ENCODE results near the gene CDC14C. TPM values are rescaled to one million over a fixed set of nuclear protein-coding genes. Genes with fewer than 3 reads are reported as not detected.

Gene CDC14C
- total RNA-seq, 3 donors from 2014 or later: not detected

DNA sequence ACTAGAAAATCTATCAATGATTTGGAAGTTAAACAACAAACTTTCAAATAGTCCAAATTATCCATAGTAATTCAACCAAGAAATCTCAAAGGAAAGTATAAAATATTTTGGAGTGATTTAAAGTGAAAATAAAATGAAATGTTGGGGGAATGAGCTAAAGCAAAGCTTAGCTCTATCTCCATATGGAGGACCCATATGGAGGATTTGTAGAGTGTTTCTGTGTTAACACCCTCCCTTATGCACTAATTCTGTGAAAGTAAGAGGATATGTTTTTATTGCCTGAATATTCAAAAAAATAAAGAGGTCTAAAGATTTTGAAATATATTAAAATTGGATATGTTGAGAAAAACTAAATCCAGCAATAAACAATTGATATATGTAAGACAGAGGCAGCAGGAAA, 31.6 kb downstream of the CDC14C start:
- H3K9me3 ChIP-seq: no peaks in the 10 kb centered on the region
- no peaks in the 10 kb centered on the region for H3K36me3 ChIP-seq
- no peak for DNase-seq (ENCODE audit: low spot score in 2 of 2)
- no peaks in the 10 kb centered on the region for H3K27me3 ChIP-seq
- TF ChIP-seq POLR2A (IDR thresholded peaks at IDR 0.05) (no peak), POLR2AphosphoS5 (IDR thresholded peaks at IDR 0.05) (no peak)
- TF ChIP-seq, protein P1, sequence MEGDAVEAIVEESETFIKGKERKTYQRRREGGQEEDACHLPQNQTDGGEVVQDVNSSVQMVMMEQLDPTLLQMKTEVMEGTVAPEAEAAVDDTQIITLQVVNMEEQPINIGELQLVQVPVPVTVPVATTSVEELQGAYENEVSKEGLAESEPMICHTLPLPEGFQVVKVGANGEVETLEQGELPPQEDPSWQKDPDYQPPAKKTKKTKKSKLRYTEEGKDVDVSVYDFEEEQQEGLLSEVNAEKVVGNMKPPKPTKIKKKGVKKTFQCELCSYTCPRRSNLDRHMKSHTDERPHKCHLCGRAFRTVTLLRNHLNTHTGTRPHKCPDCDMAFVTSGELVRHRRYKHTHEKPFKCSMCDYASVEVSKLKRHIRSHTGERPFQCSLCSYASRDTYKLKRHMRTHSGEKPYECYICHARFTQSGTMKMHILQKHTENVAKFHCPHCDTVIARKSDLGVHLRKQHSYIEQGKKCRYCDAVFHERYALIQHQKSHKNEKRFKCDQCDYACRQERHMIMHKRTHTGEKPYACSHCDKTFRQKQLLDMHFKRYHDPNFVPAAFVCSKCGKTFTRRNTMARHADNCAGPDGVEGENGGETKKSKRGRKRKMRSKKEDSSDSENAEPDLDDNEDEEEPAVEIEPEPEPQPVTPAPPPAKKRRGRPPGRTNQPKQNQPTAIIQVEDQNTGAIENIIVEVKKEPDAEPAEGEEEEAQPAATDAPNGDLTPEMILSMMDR (IDR thresholded peaks at IDR 0.05): no peak
- no peaks in the 10 kb centered on the region for H3K4me1 ChIP-seq
- H3K4me3 ChIP-seq: no peak overlapping the region
- no peak overlapping the region for H3K27ac ChIP-seq
- intact Hi-C loops (cut with DNase I; ENCODE audit: low total_unique reads): no loop called here

DNA sequence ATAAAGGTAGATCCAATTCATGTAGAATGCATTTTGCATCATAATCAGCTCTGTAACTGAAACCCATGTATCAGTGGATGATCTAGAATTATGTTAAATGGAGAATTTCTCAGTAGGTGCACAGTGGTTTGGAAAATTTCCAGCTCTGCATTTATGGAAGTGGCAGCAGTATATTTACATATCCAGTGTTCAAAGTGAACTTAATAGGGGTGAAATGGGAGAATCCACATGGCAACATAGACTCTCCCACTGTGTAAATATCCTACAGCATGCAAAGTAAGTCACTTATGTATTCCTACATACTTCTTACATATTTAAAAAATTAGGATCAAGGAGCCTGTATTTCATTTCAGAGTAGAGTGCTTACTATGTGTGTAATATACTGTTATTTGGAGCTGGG, 35.3 kb downstream of the CDC14C start:
- H3K36me3 ChIP-seq: no peaks in the 10 kb centered on the region
- DNase-seq (ENCODE audit: low spot score in 2 of 2): no peak
- TF ChIP-seq POLR2AphosphoS5 (IDR thresholded peaks at IDR 0.05) (no peak), POLR2A (IDR thresholded peaks at IDR 0.05) (no peak)
- TF ChIP-seq, protein P1 (IDR thresholded peaks at IDR 0.05): no peak
- no peaks in the 10 kb centered on the region for H3K27me3 ChIP-seq
- intact Hi-C loops (cut with DNase I; ENCODE audit: low total_unique reads): no loop called here
- no peaks in the 10 kb centered on the region for H3K9me3 ChIP-seq
- H3K27ac ChIP-seq: no peak overlapping the region
- H3K4me1 ChIP-seq: no peaks in the 10 kb centered on the region
- no peak overlapping the region for H3K4me3 ChIP-seq

DNA sequence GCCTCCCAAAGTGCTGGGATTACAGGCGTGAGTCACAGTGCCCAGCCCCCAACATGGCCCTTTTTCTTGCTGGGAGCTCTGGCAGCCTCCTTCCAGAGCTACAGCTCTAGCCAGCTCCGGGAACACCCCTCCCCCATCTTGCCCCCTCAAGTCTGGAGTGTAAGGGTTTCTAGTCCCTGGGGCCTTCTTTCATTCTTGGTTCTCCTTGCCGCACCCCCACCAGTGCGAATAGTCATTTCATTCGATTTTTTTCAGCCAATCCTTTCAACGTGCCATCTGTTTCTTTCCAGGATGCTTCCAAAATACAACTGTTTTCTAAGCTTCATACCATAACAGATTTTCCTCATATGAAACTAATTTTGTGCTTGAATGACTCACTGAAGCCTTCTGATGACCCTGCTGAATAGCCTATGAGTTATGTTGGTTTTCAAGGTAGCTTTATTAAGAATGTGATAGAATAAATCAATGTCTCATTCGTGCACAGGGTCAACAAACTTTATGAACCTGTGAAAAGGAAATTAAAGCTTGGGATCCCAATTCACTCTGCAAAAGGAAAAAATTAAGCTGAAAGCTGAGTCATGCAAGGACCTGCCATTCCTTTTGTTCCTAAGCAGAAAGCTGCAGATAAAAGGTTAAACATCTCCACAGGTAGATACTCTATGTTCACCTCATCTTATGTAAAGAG, 38.6 kb downstream of the CDC14C start:
- peak in 1 of 2 donors; percentile 18 for DNase-seq (ENCODE audit: low spot score in 2 of 2)
- H3K9me3 ChIP-seq: no peaks in the 10 kb centered on the region
- no peaks in the 10 kb centered on the region for H3K36me3 ChIP-seq
- no peaks in the 10 kb centered on the region for H3K27me3 ChIP-seq
- TF ChIP-seq, protein P1 (IDR thresholded peaks at IDR 0.05): no peak
- TF ChIP-seq POLR2AphosphoS5 (IDR thresholded peaks at IDR 0.05) (no peak), POLR2A (IDR thresholded peaks at IDR 0.05) (no peak)
- no peaks in the 10 kb centered on the region for H3K4me1 ChIP-seq
- H3K27ac ChIP-seq: no peak overlapping the region
- intact Hi-C loops (cut with DNase I; ENCODE audit: low total_unique reads): no loop called here
- no peak overlapping the region for H3K4me3 ChIP-seq

DNA sequence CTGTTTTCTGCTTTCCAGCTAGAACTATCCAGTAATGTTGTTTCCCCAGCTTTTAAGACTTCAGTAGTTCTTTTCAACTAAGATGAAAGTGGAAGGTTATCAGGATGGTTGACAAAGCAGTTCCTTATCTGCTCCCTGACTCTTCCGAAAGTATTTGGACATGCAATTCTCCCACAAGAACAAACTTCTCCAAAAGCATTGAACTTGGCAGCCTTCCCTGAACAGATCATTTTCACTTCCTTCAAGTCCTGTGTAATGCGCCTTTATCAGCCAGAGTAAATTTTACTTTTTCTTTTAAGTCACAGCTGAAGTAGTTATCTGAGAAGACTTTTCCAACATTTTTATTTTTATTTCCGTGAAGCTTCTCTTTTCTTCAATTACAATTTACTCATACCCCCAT, 39.7 kb downstream of the CDC14C start:
- no peak for TF ChIP-seq POLR2A (IDR thresholded peaks at IDR 0.05)
- TF ChIP-seq, protein P1 (IDR thresholded peaks at IDR 0.05): no peak
- TF ChIP-seq POLR2AphosphoS5 (IDR thresholded peaks at IDR 0.05): no peak
- Histone ChIP-seq H3K9me3 (no peaks in the 10 kb centered on the region), H3K27ac (no peak overlapping the region), H3K4me3 (no peak overlapping the region), H3K4me1 (no peaks in the 10 kb centered on the region), H3K36me3 (no peaks in the 10 kb centered on the region), H3K27me3 (no peaks in the 10 kb centered on the region)
- intact Hi-C loops (cut with DNase I; ENCODE audit: low total_unique reads): no loop called here
- no peak for DNase-seq (ENCODE audit: low spot score in 2 of 2)

DNA sequence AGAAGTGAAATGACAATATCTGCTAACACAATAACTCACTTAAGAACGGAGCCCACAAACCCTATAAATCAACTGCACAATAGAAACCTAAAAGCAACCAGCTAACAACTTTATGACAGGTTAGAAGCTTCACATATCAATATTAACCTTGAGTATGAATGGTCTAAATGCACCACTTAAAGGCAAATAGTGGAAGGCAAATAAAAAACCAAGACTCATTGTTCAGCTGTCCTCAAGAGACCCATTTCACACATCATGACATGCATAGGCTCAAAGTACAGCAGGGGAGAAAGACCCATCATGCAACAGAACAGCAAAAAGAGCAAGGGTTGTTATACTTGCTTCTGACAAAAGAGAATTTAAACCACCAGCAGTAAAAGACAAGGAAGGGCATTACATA, 46.8 kb downstream of the CDC14C start:
- TF ChIP-seq POLR2A (IDR thresholded peaks at IDR 0.05) (no peak), POLR2AphosphoS5 (IDR thresholded peaks at IDR 0.05) (no peak)
- TF ChIP-seq, protein P1 (IDR thresholded peaks at IDR 0.05): no peak
- Histone ChIP-seq H3K27ac (no peak overlapping the region), H3K9me3 (peaks cover 0 to 3% of the 10 kb centered on the region in 2 donors), H3K36me3 (no peaks in the 10 kb centered on the region), H3K4me3 (no peak overlapping the region), H3K4me1 (no peaks in the 10 kb centered on the region), H3K27me3 (no peaks in the 10 kb centered on the region)
- DNase-seq (ENCODE audit: low spot score in 2 of 2): no peak
- intact Hi-C loops (cut with DNase I; ENCODE audit: low total_unique reads): no loop called here

All from breast epithelium (tissue), 4 donors.